ENCODE results near the gene FAM20A. TPM values are rescaled to one million over a fixed set of nuclear protein-coding genes. Genes with fewer than 3 reads are reported as not detected.

The FAM20A gene
- polyA plus RNA-seq, 1 donor (not counting 4 experiments of a cell fraction or from before 2014, with no cell fraction given), result not detected

- DNase-seq (ENCODE audit: low read depth, low spot score), result no peak
- dilution Hi-C loops (cut with MboI; ENCODE audit: extremely low pct_ligation_motif_present, low sequenced_read_pairs), result no loop called here
- Histone ChIP-seq H4K20me1 (ENCODE audit: control insufficient read depth, extremely low read depth, insufficient read depth, low read length) (no peaks in the 10 kb centered on the region), H3K27ac (ENCODE audit: control insufficient read depth, insufficient read depth, low read length) (no peak overlapping the region), H3K27me3 (ENCODE audit: control insufficient read depth, extremely low read depth, insufficient read depth, low read length) (no peaks in the 10 kb centered on the region), H3K9me3 (ENCODE audit: control insufficient read depth, low read depth, low read length) (no peaks in the 10 kb centered on the region), H3K4me3 (ENCODE audit: control insufficient read depth in 2 of 3, extremely low read depth in 1 of 3, insufficient read depth in 2 of 3, low read depth in 1 of 3, low read length in 3 of 3) (no peak overlapping the region), H3K36me3 (ENCODE audit: control insufficient read depth in 2 of 2, extremely low read depth in 1 of 2, insufficient read depth in 2 of 2, low read length in 2 of 2) (no peaks in the 10 kb centered on the region), H3K9me1 (ENCODE audit: control insufficient read depth, extremely low read depth, insufficient read depth, low read length) (no peaks in the 10 kb centered on the region), H3K9ac (ENCODE audit: control insufficient read depth, extremely low read depth, insufficient read depth, low read length) (no peak overlapping the region), H2AFZ (ENCODE audit: control insufficient read depth, low read length) (no peak overlapping the region), H3K79me2 (ENCODE audit: control insufficient read depth, insufficient read depth, low read length) (no peaks in the 10 kb centered on the region), H3K4me1 (ENCODE audit: control insufficient read depth, extremely low read depth, insufficient read depth, low read length) (peaks cover 18% of the 10 kb centered on the region), H3K4me2 (ENCODE audit: control insufficient read depth, extremely low read depth, insufficient read depth, low read depth, low read length) (no peak overlapping the region)
- no peak for FAIRE-seq
- TF ChIP-seq EZH2 (IDR thresholded peaks at IDR 0.05; ENCODE audit: low read length) (no peak), CTCF (optimal IDR thresholded peaks at IDR 0.05 in 1 of 3, IDR thresholded peaks at IDR 0.05 in 1 of 3, conservative IDR thresholded peaks at IDR 0.05 in 1 of 3; ENCODE audit: extremely low read depth in 1 of 3, insufficient read depth in 2 of 3, low read length in 3 of 3) (no peak)
Observed at GRCh38 chr17:68567581-68567980, 33.6 kb downstream of the FAM20A start.

- TF ChIP-seq CTCF (optimal IDR thresholded peaks at IDR 0.05 in 1 of 3, IDR thresholded peaks at IDR 0.05 in 1 of 3, conservative IDR thresholded peaks at IDR 0.05 in 1 of 3; ENCODE audit: extremely low read depth in 1 of 3, insufficient read depth in 2 of 3, low read length in 3 of 3), result no peak
- no peak for TF ChIP-seq EZH2 (IDR thresholded peaks at IDR 0.05; ENCODE audit: low read length)
- H3K9ac ChIP-seq (ENCODE audit: control insufficient read depth, extremely low read depth, insufficient read depth, low read length), result no peak overlapping the region
- H3K9me1 ChIP-seq (ENCODE audit: control insufficient read depth, extremely low read depth, insufficient read depth, low read length), result no peaks in the 10 kb centered on the region
- no peak overlapping the region for H3K27ac ChIP-seq (ENCODE audit: control insufficient read depth, insufficient read depth, low read length)
- no peaks in the 10 kb centered on the region for H4K20me1 ChIP-seq (ENCODE audit: control insufficient read depth, extremely low read depth, insufficient read depth, low read length)
- FAIRE-seq (no peak), DNase-seq (ENCODE audit: low read depth, low spot score) (no peak)
- dilution Hi-C loops (cut with MboI; ENCODE audit: extremely low pct_ligation_motif_present, low sequenced_read_pairs), result no loop called here
- H3K79me2 ChIP-seq (ENCODE audit: control insufficient read depth, insufficient read depth, low read length), result no peaks in the 10 kb centered on the region
- H3K4me3 ChIP-seq (ENCODE audit: control insufficient read depth in 2 of 3, extremely low read depth in 1 of 3, insufficient read depth in 2 of 3, low read depth in 1 of 3, low read length in 3 of 3), result no peak overlapping the region
- no peaks in the 10 kb centered on the region for H3K9me3 ChIP-seq (ENCODE audit: control insufficient read depth, low read depth, low read length)
- H3K4me2 ChIP-seq (ENCODE audit: control insufficient read depth, extremely low read depth, insufficient read depth, low read depth, low read length), result no peak overlapping the region
- H3K27me3 ChIP-seq (ENCODE audit: control insufficient read depth, extremely low read depth, insufficient read depth, low read length), result no peaks in the 10 kb centered on the region
- H3K4me1 ChIP-seq (ENCODE audit: control insufficient read depth, extremely low read depth, insufficient read depth, low read length), result peaks cover 18% of the 10 kb centered on the region
- H3K36me3 ChIP-seq (ENCODE audit: control insufficient read depth in 2 of 2, extremely low read depth in 1 of 2, insufficient read depth in 2 of 2, low read length in 2 of 2), result no peaks in the 10 kb centered on the region
- H2AFZ ChIP-seq (ENCODE audit: control insufficient read depth, low read length), result no peak overlapping the region
Observed at GRCh38 chr17:68567035-68567434, 34.1 kb downstream of the FAM20A start.

All from keratinocyte (primary cell).